Hepatocyte (in vitro differentiated cells): ENCODE results near the gene F12. TPM values are rescaled to one million over a fixed set of nuclear protein-coding genes. Genes with fewer than 3 reads are reported as not detected.

Experiments
- DNase-seq: peaks from one replicate; pipeline ENCODE4 v3.0.0-alpha.2; 2016; ENCODE audit warnings: low spot score
- H2AFZ ChIP-seq: fragments of 200-600 bp; sonication (generic); 2 replicates; pipeline ENCODE4 v1.6.0; 2016; ENCODE audit warnings: antibody characterized with exemption, mild to moderate bottlenecking
- H3K27ac ChIP-seq: fragments of 200-600 bp; sonication (generic); 2 replicates; pipeline ENCODE4 v1.5.1; 2016; ENCODE audit warnings: mild to moderate bottlenecking
- H3K27me3 ChIP-seq: fragments of 200-600 bp; sonication (generic); 2 replicates; pipeline ENCODE4 v1.6.1; 2016
- H3K36me3 ChIP-seq: fragments of 200-600 bp; sonication (generic); replicated peaks from 2 replicates; pipeline ENCODE4 v1.5.1; 2016; ENCODE audit warnings: low read depth; ENCODE audit not compliant: insufficient read depth
- H3K4me1 ChIP-seq: fragments of 200-600 bp; sonication (generic); 2 replicates; pipeline ENCODE4 v1.5.1; 2016; ENCODE audit warnings: mild to moderate bottlenecking, moderate library complexity; ENCODE audit not compliant: insufficient read depth
- H3K4me2 ChIP-seq: fragments of 200-600 bp; sonication (generic); 2 replicates; pipeline ENCODE4 v1.6.0; 2016
- H3K4me3 ChIP-seq: fragments of 200-600 bp; sonication (generic); 2 replicates; pipeline ENCODE4 v1.5.1; 2016; ENCODE audit warnings: mild to moderate bottlenecking
- H3K79me2 ChIP-seq: fragments of 200-600 bp; sonication (generic); 2 replicates; pipeline ENCODE4 v1.6.0; 2017; ENCODE audit warnings: mild to moderate bottlenecking
- H3K9me2 ChIP-seq: fragments of 200-600 bp; sonication (generic); replicated peaks from 2 replicates; pipeline ENCODE4 v1.6.0; 2017; ENCODE audit warnings: mild to moderate bottlenecking; ENCODE audit not compliant: insufficient read depth
- H3K9me3 ChIP-seq: fragments of 200-600 bp; sonication (generic); 2 replicates; pipeline ENCODE4 v1.5.1; 2016; ENCODE audit warnings: low read depth, mild to moderate bottlenecking
- H4K20me1 ChIP-seq: fragments of 200-600 bp; sonication (generic); 2 replicates; pipeline ENCODE4 v1.6.0; 2016; ENCODE audit warnings: mild to moderate bottlenecking; ENCODE audit not compliant: insufficient read depth, poor library complexity, severe bottlenecking
- EZH2 ChIP-seq: fragments of 200-600 bp; sonication (generic); IDR thresholded peaks from 2 replicates; pipeline ENCODE4 v1.6.1; 2016; ENCODE audit warnings: antibody characterized with exemption, mild to moderate bottlenecking, borderline replicate concordance
- EZH2phosphoT487 ChIP-seq: fragments of 200-600 bp; sonication (generic); IDR thresholded peaks from one replicate; pipeline ENCODE4 v1.6.1; 2018; ENCODE audit warnings: antibody characterized with exemption, mild to moderate bottlenecking, low read depth, moderate library complexity; ENCODE audit not compliant: unreplicated experiment, severe bottlenecking
- WGBS: methylation state at CpG from one replicate; pipeline ENCODE4 v1.1.6; 2016; ENCODE audit warnings: low lambda C conversion rate; ENCODE audit errors: missing lambda C conversion rate; 5-methylcytosine and 5-hydroxymethylcytosine counted together
- polyA plus RNA-seq: library from polyadenylated mRNA; unstranded; fragments of >200 nt; fragmentation: Nextera tagmentation; extraction: Ambion mirVana; gene quantifications from 2 replicates; pipeline ENCODE4 v1.2.1, GENCODE V29; 2016
- total RNA-seq: library from RNA; depleted of rRNA; stranded (reverse); fragments of >200 nt; gene quantifications from 2 replicates; pipeline ENCODE4 v1.2.3, GENCODE V29; 2014
- TF ChIP-seq, protein P1 (sequence below): fragments of 200-600 bp; sonication (generic); IDR thresholded peaks from 2 replicates; pipeline ENCODE4 v1.5.1; 2016; ENCODE audit warnings: antibody characterized with exemption, mild to moderate bottlenecking; ENCODE audit not compliant: poor library complexity

The F12 gene
- total and polyA plus RNA-seq, 2 experiments from 2014 or later: 18.2 to 46.6 TPM

DNA sequence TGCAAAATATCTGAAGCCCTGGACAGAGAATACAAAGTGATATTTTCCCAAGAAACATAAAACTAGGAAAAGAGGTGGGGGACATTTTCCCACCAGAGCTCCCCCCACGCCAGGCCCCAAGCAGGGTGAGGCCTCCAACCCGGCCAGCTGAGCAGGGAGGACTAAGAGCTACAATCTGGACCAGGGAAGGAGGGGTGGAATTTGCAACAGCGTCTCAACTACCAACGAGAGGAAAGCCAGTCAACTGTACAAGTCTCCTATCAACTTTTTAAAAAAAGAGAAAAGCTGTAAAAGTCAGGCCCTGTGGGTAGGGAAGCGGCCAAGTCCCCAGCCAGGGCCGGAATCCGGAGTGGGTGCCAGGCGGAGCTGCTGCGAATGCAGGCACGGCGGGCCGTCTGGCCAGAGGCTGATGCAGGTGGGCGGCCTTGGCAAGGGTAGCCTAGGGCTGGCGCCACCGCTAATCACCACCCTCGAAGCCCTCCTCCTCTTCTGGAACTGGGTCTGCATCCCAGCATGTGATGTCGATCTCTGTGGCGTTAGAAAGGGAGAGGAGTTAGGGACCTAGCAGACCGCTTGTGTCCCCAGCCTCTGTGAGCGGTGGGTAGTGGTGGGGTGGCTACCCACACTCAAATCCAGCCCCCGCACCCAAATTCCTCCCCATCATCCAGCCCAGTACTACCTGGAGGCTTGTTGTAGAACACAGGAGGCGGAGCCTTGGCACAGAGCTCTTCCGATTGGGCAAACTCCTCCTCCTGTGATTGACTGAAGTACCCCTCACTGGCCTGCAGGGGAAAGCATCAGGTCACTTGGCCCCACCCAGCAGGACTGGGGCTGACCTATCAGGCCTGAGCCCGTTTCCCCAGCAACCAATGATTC, 47.9 kb upstream of the F12 start:
- no peaks in the 10 kb centered on the region for H3K9me3 ChIP-seq
- H3K4me1 ChIP-seq: peaks cover 16% of the 10 kb centered on the region
- H3K9me2 ChIP-seq: no peaks in the 10 kb centered on the region
- H3K27ac ChIP-seq: peak overlapping the region; percentile 37
- no peaks in the 10 kb centered on the region for H3K79me2 ChIP-seq
- 86% methylated on average over 24 of the region's 24 CpGs for WGBS
- H3K36me3 ChIP-seq: no peaks in the 10 kb centered on the region
- H3K27me3 ChIP-seq: no peaks in the 10 kb centered on the region
- peaks cover 17% of the 10 kb centered on the region for H4K20me1 ChIP-seq
- TF ChIP-seq EZH2phosphoT487 (no peak), EZH2 (no peak)
- TF ChIP-seq, protein P1, sequence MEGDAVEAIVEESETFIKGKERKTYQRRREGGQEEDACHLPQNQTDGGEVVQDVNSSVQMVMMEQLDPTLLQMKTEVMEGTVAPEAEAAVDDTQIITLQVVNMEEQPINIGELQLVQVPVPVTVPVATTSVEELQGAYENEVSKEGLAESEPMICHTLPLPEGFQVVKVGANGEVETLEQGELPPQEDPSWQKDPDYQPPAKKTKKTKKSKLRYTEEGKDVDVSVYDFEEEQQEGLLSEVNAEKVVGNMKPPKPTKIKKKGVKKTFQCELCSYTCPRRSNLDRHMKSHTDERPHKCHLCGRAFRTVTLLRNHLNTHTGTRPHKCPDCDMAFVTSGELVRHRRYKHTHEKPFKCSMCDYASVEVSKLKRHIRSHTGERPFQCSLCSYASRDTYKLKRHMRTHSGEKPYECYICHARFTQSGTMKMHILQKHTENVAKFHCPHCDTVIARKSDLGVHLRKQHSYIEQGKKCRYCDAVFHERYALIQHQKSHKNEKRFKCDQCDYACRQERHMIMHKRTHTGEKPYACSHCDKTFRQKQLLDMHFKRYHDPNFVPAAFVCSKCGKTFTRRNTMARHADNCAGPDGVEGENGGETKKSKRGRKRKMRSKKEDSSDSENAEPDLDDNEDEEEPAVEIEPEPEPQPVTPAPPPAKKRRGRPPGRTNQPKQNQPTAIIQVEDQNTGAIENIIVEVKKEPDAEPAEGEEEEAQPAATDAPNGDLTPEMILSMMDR: peak; percentile 42
- peak overlapping the region; percentile 52 for H3K4me2 ChIP-seq
- H2AFZ ChIP-seq: no peak overlapping the region
- peak; percentile 95 for DNase-seq
- H3K4me3 ChIP-seq: no peak overlapping the region

DNA sequence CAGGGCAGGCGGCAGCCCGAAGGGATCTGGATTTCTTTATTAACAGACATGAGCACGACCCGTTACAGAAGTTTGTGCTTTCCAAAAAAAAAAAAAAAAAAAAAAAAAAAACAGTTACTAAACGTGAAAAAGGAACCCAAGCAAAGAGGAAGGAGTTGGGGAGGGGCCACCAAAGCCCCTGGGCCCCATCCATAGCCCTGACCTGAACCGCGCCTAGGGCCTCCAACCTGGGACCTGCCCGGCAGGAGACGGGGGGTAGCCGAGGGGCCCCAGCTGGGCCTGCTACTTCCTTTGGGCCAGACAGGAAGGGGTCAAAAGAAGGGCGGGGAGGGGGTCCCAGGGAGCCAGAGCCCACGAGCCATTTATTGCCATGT, 47.2 kb upstream of the F12 start:
- no peaks in the 10 kb centered on the region for H3K36me3 ChIP-seq
- WGBS: 44% methylated on average over 12 of the region's 12 CpGs
- no peak overlapping the region for H2AFZ ChIP-seq
- peaks cover 16% of the 10 kb centered on the region for H3K4me1 ChIP-seq
- no peak for TF ChIP-seq EZH2
- TF ChIP-seq, protein P1: no peak
- no peak for TF ChIP-seq EZH2phosphoT487
- no peaks in the 10 kb centered on the region for H3K9me2 ChIP-seq
- no peak for DNase-seq
- H4K20me1 ChIP-seq: peaks cover 17% of the 10 kb centered on the region
- no peaks in the 10 kb centered on the region for H3K9me3 ChIP-seq
- no peaks in the 10 kb centered on the region for H3K27me3 ChIP-seq
- peak overlapping the region; percentile 52 for H3K4me2 ChIP-seq
- no peaks in the 10 kb centered on the region for H3K79me2 ChIP-seq
- H3K4me3 ChIP-seq: no peak overlapping the region
- H3K27ac ChIP-seq: peak overlapping the region; percentile 37

DNA sequence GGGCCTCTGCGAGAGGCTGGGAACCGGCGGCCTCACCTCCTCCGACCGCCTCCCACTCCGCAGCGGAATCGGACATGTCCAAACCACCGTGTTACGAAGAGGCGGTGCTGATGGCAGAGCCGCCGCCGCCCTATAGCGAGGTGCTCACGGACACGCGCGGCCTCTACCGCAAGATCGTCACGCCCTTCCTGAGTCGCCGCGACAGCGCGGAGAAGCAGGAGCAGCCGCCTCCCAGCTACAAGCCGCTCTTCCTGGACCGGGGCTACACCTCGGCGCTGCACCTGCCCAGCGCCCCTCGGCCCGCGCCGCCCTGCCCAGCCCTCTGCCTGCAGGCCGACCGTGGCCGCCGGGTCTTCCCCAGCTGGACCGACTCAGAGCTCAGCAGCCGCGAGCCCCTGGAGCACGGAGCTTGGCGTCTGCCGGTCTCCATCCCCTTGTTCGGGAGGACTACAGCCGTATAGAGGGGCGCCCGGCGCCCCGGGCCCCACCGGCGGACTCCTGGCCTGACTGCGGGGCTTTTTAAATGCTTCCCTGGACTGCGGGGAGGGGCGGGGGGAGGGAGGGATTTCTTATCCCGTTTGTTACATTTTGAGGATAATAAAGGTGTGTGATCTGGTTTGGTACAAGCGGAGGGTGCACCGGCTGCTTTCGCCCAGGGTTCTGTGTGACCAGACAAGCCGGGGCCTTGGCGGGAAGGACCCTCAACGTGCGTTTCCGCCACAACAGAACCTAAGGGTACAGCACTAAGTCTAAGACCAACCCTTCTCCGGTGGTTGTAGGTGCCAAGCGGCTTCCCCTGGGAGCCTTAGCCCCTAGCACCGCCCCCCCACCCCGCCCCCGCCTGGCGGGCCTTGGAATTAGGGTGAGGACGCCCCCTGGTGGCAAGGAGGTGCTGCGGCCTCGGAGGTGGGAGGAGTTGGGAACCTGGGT, 46.6 kb upstream of the F12 start:
- DNase-seq: peak; percentile 97
- Histone ChIP-seq H3K4me3 (peak overlapping the region; percentile 62), H3K27me3 (no peaks in the 10 kb centered on the region), H4K20me1 (peaks cover 17% of the 10 kb centered on the region), H2AFZ (peak overlapping the region; percentile 82), H3K9me2 (no peaks in the 10 kb centered on the region), H3K4me1 (peaks cover 16% of the 10 kb centered on the region), H3K4me2 (peak overlapping the region; percentile 97), H3K79me2 (no peaks in the 10 kb centered on the region), H3K36me3 (no peaks in the 10 kb centered on the region), H3K9me3 (no peaks in the 10 kb centered on the region), H3K27ac (peak overlapping the region; percentile 95)
- WGBS: 3% methylated on average over 57 of the region's 76 CpGs
- TF ChIP-seq EZH2 (no peak), EZH2phosphoT487 (no peak)
- TF ChIP-seq, protein P1: peak; percentile 99
